Measurements from ENCODE around the gene PDGFA. TPM values are rescaled to one million over a fixed set of nuclear protein-coding genes. Genes with fewer than 3 reads are reported as not detected.
A peak's percentile ranks its signal among the peaks of the same experiment; 100 is the strongest.

The PDGFA gene
- total RNA-seq, 1 experiment from 2014 or later = 35.8 TPM

GRCh38 chr7:516216-516605, 3.4 kb downstream of the PDGFA start:
- no peak overlapping the region for H2BK15ac ChIP-seq (ENCODE audit: low read depth, low read length)
- H3K4me1 ChIP-seq (ENCODE audit: insufficient read depth, low read length) = peaks cover 8% of the 10 kb centered on the region; the same call in 1 of the 2 replicates
- H3K4me2 ChIP-seq (ENCODE audit: insufficient read depth, insufficient read length, low read length) = peak overlapping the region; percentile 48
- Mint-ChIP-seq H3K4me3 (peak overlapping the region; percentile 58 to 77), H3K36me3 (ENCODE audit: insufficient read depth in 1 of 3, low read depth in 3 of 3) (peaks cover 0 to 6% (median 5%) of the 10 kb centered on the region in 3 experiments; a peak in 6 of 7 replicates), H3K27me3 (ENCODE audit: low read depth) (peaks cover 36% of the 10 kb centered on the region), H3K9me3 (no peaks in the 10 kb centered on the region; a peak in 1 of 5 replicates), H3K27ac (peak overlapping the region in 2 of 3 experiments; percentile 86 to 91; a peak in 5 of 7 replicates), H3K4me1 (peaks cover 35 to 41% of the 10 kb centered on the region in 2 experiments)
- no peak overlapping the region for H3K9ac ChIP-seq (ENCODE audit: extremely low read depth, insufficient read length, low read length)
- H3K4ac ChIP-seq (ENCODE audit: low read depth, low read length) = no peak overlapping the region
- H3K27ac ChIP-seq (ENCODE audit: insufficient read length, low read depth, low read length) = no peak overlapping the region
- no peaks in the 10 kb centered on the region for H3K9me3 ChIP-seq (ENCODE audit: control insufficient read depth, low read depth, low read length)
- no peak for TF ChIP-seq CTCF (conservative IDR thresholded peaks at IDR 0.05)
- H3K79me2 ChIP-seq (ENCODE audit: insufficient read depth, low read length) = peaks cover 6% of the 10 kb centered on the region; the same call in 1 of the 2 replicates
- no peak overlapping the region for H3T11ph ChIP-seq (ENCODE audit: low read length)
- no peak overlapping the region for H2AFZ ChIP-seq (ENCODE audit: low read length)
- H3K56ac ChIP-seq (ENCODE audit: insufficient read length, low read depth, low read length) = no peak overlapping the region
- H2BK20ac ChIP-seq (ENCODE audit: low read depth, low read length, poor library complexity, severe bottlenecking) = no peak overlapping the region
- H3K79me1 ChIP-seq (ENCODE audit: insufficient read depth, low read depth, low read length, poor library complexity, severe bottlenecking) = peaks cover 5% of the 10 kb centered on the region
- H4K20me1 ChIP-seq (ENCODE audit: control insufficient read depth, insufficient read depth, insufficient read length) = no peaks in the 10 kb centered on the region
- no peak overlapping the region for H2BK5ac ChIP-seq (ENCODE audit: insufficient read length, low read length)
- peaks cover 7% of the 10 kb centered on the region; the same call in 1 of the 2 replicates for H3K27me3 ChIP-seq (ENCODE audit: insufficient read depth, low read length)
- H2BK12ac ChIP-seq (ENCODE audit: insufficient read length, low read depth, low read length) = no peak overlapping the region
- no peak overlapping the region for H2BK120ac ChIP-seq (ENCODE audit: low read depth, low read length, poor library complexity, severe bottlenecking)
- no CpG with 5 or more reads among the region's 13 CpGs for WGBS (ENCODE audit: extremely low coverage, insufficient read length, low lambda C conversion rate)
- no peak overlapping the region for H3K14ac ChIP-seq (ENCODE audit: insufficient read depth, low read length)
- H3K18ac ChIP-seq (ENCODE audit: insufficient read length, low read depth, low read length) = no peak overlapping the region
- no peak overlapping the region for H4K8ac ChIP-seq (replicated peaks; ENCODE audit: insufficient read length, low read depth, low read length)
- no peak overlapping the region for H4K5ac ChIP-seq (ENCODE audit: insufficient read length, low read depth, low read length)
- DNase-seq = no peak
- H2AK5ac ChIP-seq (ENCODE audit: insufficient read length, low read length) = no peak overlapping the region
- H4K91ac ChIP-seq (ENCODE audit: insufficient read length, low read depth, low read length) = no peak overlapping the region
- H3K23ac ChIP-seq (ENCODE audit: insufficient read length, low read depth, low read length) = no peak overlapping the region
- peaks cover 23% of the 10 kb centered on the region for H3K23me2 ChIP-seq (ENCODE audit: insufficient read length, low read depth, low read length, poor library complexity, severe bottlenecking)

Measured in H9 (cell line).